H1 (cell line): ENCODE measurements around the gene PPP1R9A. TPM values are rescaled to one million over a fixed set of nuclear protein-coding genes. Genes with fewer than 3 reads are reported as not detected.

Experiments
- CTCF ChIA-PET: fragments of 300-600 bp; sonication (Branson Sonifier 250); formaldehyde crosslinking; loops from one replicate; lab custom pipeline; 2021; ENCODE audit not compliant: partially characterized antibody; lab: Charles Lee
- POLR2A ChIA-PET: fragments of 300-600 bp; sonication (Branson Sonifier 250); formaldehyde crosslinking; loops from one replicate; lab custom pipeline; 2021; ENCODE audit warnings: inconsistent platforms; ENCODE audit not compliant: partially characterized antibody; lab: Charles Lee
- DNase-seq, 2 experiments: peaks; one replicate each; pipeline versions ENCODE4 v3.0.0 to v3.0.0-alpha.2; 2010 to 2022; ENCODE audit warnings: low spot score in 2 of 2, low read depth in 1 of 2, mixed read lengths in 1 of 2
- FAIRE-seq: peaks from 2 replicates; lab custom pipeline; 2011; peaks lifted over from hg19 to GRCh38; lab: Jason Lieb, UNC
- H2AFZ ChIP-seq: 2 replicates; pipeline ENCODE4 v1.8.1; 2012; ENCODE audit warnings: low read length, inconsistent platforms
- H2AK5ac ChIP-seq: 2 replicates; pipeline ENCODE4 v1.6.1; 2013; ENCODE audit warnings: low read depth, low read length
- H2BK120ac ChIP-seq: replicated peaks from 2 replicates; pipeline ENCODE3; 2013; ENCODE audit warnings: low read depth, low read length, inconsistent platforms
- H2BK12ac ChIP-seq: 2 replicates; pipeline ENCODE4 v1.6.1; 2013; ENCODE audit warnings: low read depth, low read length
- H2BK15ac ChIP-seq: 2 replicates; pipeline ENCODE4 v1.6.1; 2013; ENCODE audit warnings: low read length
- H2BK20ac ChIP-seq: 2 replicates; pipeline ENCODE4 v1.6.1; 2013; ENCODE audit warnings: low read length
- H2BK5ac ChIP-seq: 2 replicates; pipeline ENCODE4 v1.6.1; 2013; ENCODE audit warnings: low read depth, low read length
- H3K14ac ChIP-seq: 2 replicates; pipeline ENCODE4 v1.6.1; 2013; ENCODE audit warnings: inconsistent platforms; ENCODE audit not compliant: insufficient read length
- H3K18ac ChIP-seq: 2 replicates; pipeline ENCODE4 v1.6.1; 2013; ENCODE audit warnings: low read length; ENCODE audit errors: extremely low read depth
- H3K23ac ChIP-seq: 2 replicates; pipeline ENCODE4 v1.6.1; 2013; ENCODE audit warnings: inconsistent platforms; ENCODE audit not compliant: insufficient read length
- H3K23me2 ChIP-seq: 2 replicates; pipeline ENCODE4 v1.6.1; 2013; ENCODE audit warnings: low read depth, low read length
- H3K27ac ChIP-seq: 2 replicates; pipeline ENCODE4 v1.6.1; 2011; ENCODE audit warnings: low read depth, low read length, inconsistent platforms
- H3K27me3 ChIP-seq, 4 experiments: replicated peaks in 1 of 4; 1 replicate in 1 of 4; 2 replicates in 3 of 4; pipeline versions ENCODE4 v1.6.1 to v1.8.1; 2011 to 2013; ENCODE audit warnings: low read length in 3 of 4, mild to moderate bottlenecking in 3 of 4, inconsistent platforms in 2 of 4, mixed read lengths in 2 of 4, moderate library complexity in 1 of 4; ENCODE audit not compliant: control insufficient read depth in 3 of 4, insufficient read depth in 3 of 4; ENCODE audit errors: extremely low read depth in 1 of 4
- H3K36me3 ChIP-seq, 4 experiments: 2 replicates each; pipeline versions ENCODE4 v1.6.1 to v1.8.1; 2011 to 2013; ENCODE audit warnings: mild to moderate bottlenecking in 4 of 4, low read length in 3 of 4, moderate library complexity in 2 of 4, control low read depth in 1 of 4, inconsistent platforms in 1 of 4; ENCODE audit not compliant: insufficient read depth in 4 of 4, control insufficient read depth in 2 of 4
- H3K4ac ChIP-seq: replicated peaks from 2 replicates; pipeline ENCODE3; 2013; ENCODE audit warnings: low read length, low read depth, mixed read lengths, inconsistent platforms; ENCODE audit not compliant: insufficient read length
- H3K4me1 ChIP-seq, 4 experiments: replicated peaks in 1 of 4; 1 replicate in 1 of 4; 2 replicates in 3 of 4; pipeline versions ENCODE4 v1.6.1 to v1.8.1; 2011 to 2013; ENCODE audit warnings: low read length in 3 of 4, inconsistent platforms in 2 of 4, mixed read lengths in 1 of 4; ENCODE audit not compliant: insufficient read depth in 4 of 4, control insufficient read depth in 3 of 4
- H3K4me2 ChIP-seq, 2 experiments: 2 replicates each; pipeline versions ENCODE4 v1.6.1 to v1.8.1; 2011 to 2013; ENCODE audit warnings: low read depth in 2 of 2, low read length in 2 of 2, control low read depth in 1 of 2, inconsistent platforms in 1 of 2, mild to moderate bottlenecking in 1 of 2; ENCODE audit not compliant: insufficient read depth in 1 of 2
- H3K4me3 ChIP-seq, 4 experiments: fragments of 200-600, 300-600 bp in 1 of 4; sonication (generic), shearing (Covaris generic), sonication (Bioruptor Twin) in 1 of 4; 2 replicates each; pipeline versions ENCODE4 v1.5.1 to v1.8.1; 2011 to 2016; ENCODE audit warnings: low read length in 4 of 4, low read depth in 3 of 4, control low read depth in 2 of 4, inconsistent platforms in 2 of 4, mild to moderate bottlenecking in 2 of 4, mixed read lengths in 1 of 4, moderate library complexity in 1 of 4; ENCODE audit not compliant: insufficient read depth in 2 of 4; ENCODE audit errors: extremely low read depth in 1 of 4
- H3K56ac ChIP-seq: replicated peaks from 2 replicates; pipeline ENCODE3; 2013; ENCODE audit warnings: low read depth, mild to moderate bottlenecking, mixed read lengths, low read length, inconsistent platforms; ENCODE audit not compliant: insufficient read length
- H3K79me1 ChIP-seq: 2 replicates; pipeline ENCODE4 v1.6.1; 2013; ENCODE audit warnings: low read depth, low read length, control low read depth
- H3K79me2 ChIP-seq, 2 experiments: 2 replicates each; pipeline versions ENCODE4 v1.6.1 to v1.8.1; 2012 to 2013; ENCODE audit warnings: low read length in 2 of 2, mild to moderate bottlenecking in 2 of 2, inconsistent platforms in 1 of 2; ENCODE audit not compliant: insufficient read depth in 2 of 2, control insufficient read depth in 1 of 2
- H3K9ac ChIP-seq, 4 experiments: replicated peaks in 1 of 4; 1 replicate in 1 of 4; 2 replicates in 3 of 4; pipeline versions ENCODE4 v1.6.1 to v1.8.1; 2011 to 2013; ENCODE audit warnings: low read depth in 3 of 4, low read length in 3 of 4, control low read depth in 2 of 4, mild to moderate bottlenecking in 2 of 4, moderate library complexity in 2 of 4, inconsistent platforms in 1 of 4; ENCODE audit errors: extremely low read depth in 1 of 4
- H3K9me3 ChIP-seq, 2 experiments: 2 replicates each; pipeline versions ENCODE4 v1.6.1 to v1.8.1; 2012 to 2013; ENCODE audit warnings: mild to moderate bottlenecking in 2 of 2, moderate library complexity in 2 of 2, control low read depth in 1 of 2, inconsistent platforms in 1 of 2, low read depth in 1 of 2, low read length in 1 of 2, mixed read lengths in 1 of 2; ENCODE audit not compliant: insufficient read depth in 2 of 2
- H4K20me1 ChIP-seq, 2 experiments: replicated peaks in 1 of 2; 2 replicates each; pipeline versions ENCODE3 to v1.8.1; 2011 to 2013; ENCODE audit warnings: inconsistent platforms in 2 of 2, low read length in 2 of 2, mild to moderate bottlenecking in 1 of 2; ENCODE audit not compliant: insufficient read depth in 2 of 2, control insufficient read depth in 1 of 2
- H4K5ac ChIP-seq: 2 replicates; pipeline ENCODE4 v1.6.1; 2013; ENCODE audit warnings: low read length, low read depth, mixed read lengths, inconsistent platforms; ENCODE audit not compliant: insufficient read length
- H4K8ac ChIP-seq: 2 replicates; pipeline ENCODE4 v1.8.0; 2013; ENCODE audit warnings: mild to moderate bottlenecking, moderate library complexity, low read length, inconsistent platforms; ENCODE audit not compliant: insufficient read depth; ENCODE audit errors: extremely low read depth
- H4K91ac ChIP-seq: replicated peaks from 2 replicates; pipeline ENCODE3; 2013; ENCODE audit warnings: low read length, mixed read lengths, inconsistent platforms; ENCODE audit not compliant: insufficient read length
- ATF2 ChIP-seq: IDR thresholded peaks from 2 replicates; pipeline ENCODE4 v1.6.1; 2012; ENCODE audit warnings: low read length, inconsistent platforms
- CTCF ChIP-seq, 3 experiments: IDR thresholded peaks; 1 replicate in 2 of 3; 2 replicates in 1 of 3; pipeline versions ENCODE4 v1.5.1 to v1.6.1; 2011; ENCODE audit warnings: low read length in 3 of 3, mild to moderate bottlenecking in 3 of 3, inconsistent platforms in 2 of 3, low read depth in 1 of 3, moderate library complexity in 1 of 3; ENCODE audit not compliant: insufficient read depth in 1 of 3; ENCODE audit errors: control extremely low read depth in 1 of 3
- E2F6 ChIP-seq: IDR thresholded peaks from 2 replicates; pipeline ENCODE4 v1.6.1; 2012; ENCODE audit warnings: inconsistent platforms
- FOSL1 ChIP-seq: IDR thresholded peaks from 2 replicates; pipeline ENCODE4 v1.6.1; 2011; ENCODE audit warnings: mild to moderate bottlenecking, low read depth, low read length, moderate library complexity; ENCODE audit not compliant: insufficient read depth
- JUND ChIP-seq: IDR thresholded peaks from 2 replicates; pipeline ENCODE4 v1.6.1; 2011; ENCODE audit warnings: mild to moderate bottlenecking, improper control_type of control experiment, low read length
- MAFK ChIP-seq: IDR thresholded peaks from 2 replicates; pipeline ENCODE4 v1.6.1; 2012; ENCODE audit warnings: low read depth, mild to moderate bottlenecking, improper control_type of control experiment, low read length
- SIN3A ChIP-seq, 2 experiments: IDR thresholded peaks in 1 of 2; conservative IDR thresholded peaks in 1 of 2; 2 replicates each; pipeline ENCODE4 v1.6.1; 2011 to 2012; ENCODE audit warnings: low read length in 2 of 2, improper control_type of control experiment in 1 of 2, low read depth in 1 of 2, mild to moderate bottlenecking in 1 of 2
- SP4 ChIP-seq: IDR thresholded peaks from 2 replicates; pipeline ENCODE4 v1.6.1; 2012; ENCODE audit warnings: low read length, inconsistent platforms
- SUZ12 ChIP-seq: fragments of 200-600 bp; sonication (generic); IDR thresholded peaks from 2 replicates; pipeline ENCODE4 v1.6.1; 2012; ENCODE audit warnings: mild to moderate bottlenecking, inconsistent platforms, low read length, moderate library complexity, mixed read lengths
- WGBS, 2 experiments: shearing (Covaris generic) in 1 of 2; methylation state at CpG; one replicate each; pipeline versions ENCODE4 v1.1.6 to v1.1.7; 2013 to 2015; ENCODE audit warnings: low lambda C conversion rate in 2 of 2, mixed read lengths in 2 of 2, inconsistent platforms in 1 of 2, low coverage in 1 of 2, missing lambda C conversion rate in 1 of 2; ENCODE audit not compliant: insufficient replicate concordance in 2 of 2, insufficient coverage in 1 of 2, insufficient read length in 1 of 2; ENCODE audit errors: extremely low coverage in 1 of 2, missing lambda C conversion rate in 1 of 2; 5-methylcytosine and 5-hydroxymethylcytosine counted together
- polyA plus RNA-seq, 7 experiments: library from polyadenylated mRNA; depleted of rRNA in 3 of 7; stranded (reverse) in 5 of 7; unstranded in 2 of 7; fragments of >200 nt in 5 of 7; fragments of 200-250 nt in 2 of 7; gene quantifications; 1 replicate in 5 of 7; 2 replicates in 1 of 7; 4 replicates in 1 of 7; pipeline versions ENCODE4 v1.2.1 to v1.2.3, GENCODE V29; 2011 to 2013; ENCODE audit warnings: missing spikeins in 2 of 7, mixed read lengths in 2 of 7
- total RNA-seq: library from RNA; stranded (reverse); fragmentation: NEBNext Ultra II Directional; extraction: Animal tissue kit (Norgen Biotek cat#: 25700); gene quantifications from 2 replicates; pipeline ENCODE4 v1.2.1, GENCODE V29; 2021

PPP1R9A gene
- total and polyA plus RNA-seq, 2 of the 8 experiments (the other 6 are each of a cell fraction or from before 2014, with no cell fraction given): 3.0 to 20.3 TPM

GRCh38 chr7:95097851-95098250, 190.5 kb downstream of the PPP1R9A start:
- Histone ChIP-seq H3K27ac (no peak overlapping the region), H2BK20ac (no peak overlapping the region), H4K5ac (no peak overlapping the region), H3K56ac (no peak overlapping the region), H3K79me1 (no peaks in the 10 kb centered on the region), H3K4me3 (no peak overlapping the region), H3K27me3 (no peaks in the 10 kb centered on the region), H3K9ac (no peak overlapping the region), H3K4ac (no peak overlapping the region), H2BK120ac (no peak overlapping the region), H3K9me3 (no peaks in the 10 kb centered on the region), H3K18ac (no peak overlapping the region), H2BK12ac (no peak overlapping the region), H3K4me1 (peaks cover 0 to 2% (median 0%) of the 10 kb centered on the region in 4 experiments; a peak in 1 of 7 replicates), H3K79me2 (no peaks in the 10 kb centered on the region), H3K36me3 (no peaks in the 10 kb centered on the region), H4K91ac (no peak overlapping the region), H2AFZ (no peak overlapping the region), H3K4me2 (no peak overlapping the region), H4K8ac (no peak overlapping the region), H2BK15ac (no peak overlapping the region), H3K14ac (no peak overlapping the region), H4K20me1 (no peaks in the 10 kb centered on the region), H3K23ac (no peak overlapping the region), H3K23me2 (no peaks in the 10 kb centered on the region), H2BK5ac (no peak overlapping the region), H2AK5ac (no peak overlapping the region)
- CTCF ChIA-PET: no interaction called here
- FAIRE-seq: no peak
- 44% methylated on average over 2 of the region's 2 CpGs; no CpG with 5 or more reads in 1 of the 2 experiments for WGBS, 2 experiments
- no peak for DNase-seq
- POLR2A ChIA-PET: no interaction called here
- no peak for TF ChIP-seq MAFK
- no peak for TF ChIP-seq E2F6
- no peak for TF ChIP-seq SP4
- TF ChIP-seq SIN3A (conservative IDR thresholded peaks at IDR 0.05 in 1 of 2, IDR thresholded peaks at IDR 0.05 in 1 of 2; ENCODE audit: low read depth in 1 of 2, low read length in 2 of 2): no peak
- no peak for TF ChIP-seq CTCF (IDR thresholded peaks at IDR 0.05; ENCODE audit: control extremely low read depth in 1 of 3, insufficient read depth in 1 of 3, low read depth in 1 of 3, low read length in 3 of 3)
- TF ChIP-seq FOSL1: no peak
- TF ChIP-seq ATF2: no peak
- no peak for TF ChIP-seq SUZ12
- TF ChIP-seq JUND: no peak
